Ascending aorta (tissue), 2 donors: Measurements from ENCODE around the gene BAIAP2L1. TPM values are rescaled to one million over a fixed set of nuclear protein-coding genes. Genes with fewer than 3 reads are reported as not detected.

ENCODE experiments used
- DNase-seq, 2 donors: peaks; one replicate each; pipeline ENCODE4 v3.0.0-alpha.2; 2019; ENCODE audit warnings: low spot score in 2 of 2
- H3K27ac ChIP-seq, 2 donors: fragments of 200-600 bp; sonication (generic); one replicate each; pipeline ENCODE4 v1.5.1; 2016 to 2017; ENCODE audit warnings: mild to moderate bottlenecking in 1 of 2
- H3K27me3 ChIP-seq: fragments of 200-600 bp; sonication (generic); one replicate; pipeline ENCODE4 v1.5.1; 2017
- H3K36me3 ChIP-seq, 2 donors: fragments of 200-600 bp; sonication (generic); one replicate each; pipeline ENCODE4 v1.5.1; 2016
- H3K4me1 ChIP-seq, 2 donors: fragments of 200-600 bp; sonication (generic); one replicate each; pipeline ENCODE4 v1.5.1; 2016 to 2017; ENCODE audit warnings: mild to moderate bottlenecking in 1 of 2
- H3K4me3 ChIP-seq, 2 donors: fragments of 200-600 bp; sonication (generic); one replicate each; pipeline ENCODE4 v1.5.1; 2016 to 2017; ENCODE audit warnings: mild to moderate bottlenecking in 1 of 2
- H3K9me3 ChIP-seq, 2 donors: fragments of 200-600 bp; sonication (generic); one replicate each; pipeline ENCODE4 v1.5.1; 2016
- intact Hi-C: fragments of 100-400 bp; cut with DNase I; formaldehyde crosslinking; loops from one replicate; pipeline ENCODE4 v1.15.1; 2023
- total RNA-seq: library from RNA; depleted of rRNA; stranded (reverse); fragments of >200 nt; gene quantifications from one replicate; pipeline ENCODE4 v1.1.0, GENCODE V29; 2016
- TF ChIP-seq, protein P1 (sequence below), 3 experiments: fragments of 200-600 bp in 2 of 3; fragments of 450-650 bp in 1 of 3; sonication (generic) in 2 of 3; IDR thresholded peaks; one replicate each; pipeline ENCODE4 v1.5.1; 2016 to 2019; ENCODE audit warnings: antibody characterized with exemption in 3 of 3, mild to moderate bottlenecking in 1 of 3, moderate library complexity in 1 of 3

BAIAP2L1 gene
- total RNA-seq, 1 donor from 2014 or later = 2.8 TPM

DNA sequence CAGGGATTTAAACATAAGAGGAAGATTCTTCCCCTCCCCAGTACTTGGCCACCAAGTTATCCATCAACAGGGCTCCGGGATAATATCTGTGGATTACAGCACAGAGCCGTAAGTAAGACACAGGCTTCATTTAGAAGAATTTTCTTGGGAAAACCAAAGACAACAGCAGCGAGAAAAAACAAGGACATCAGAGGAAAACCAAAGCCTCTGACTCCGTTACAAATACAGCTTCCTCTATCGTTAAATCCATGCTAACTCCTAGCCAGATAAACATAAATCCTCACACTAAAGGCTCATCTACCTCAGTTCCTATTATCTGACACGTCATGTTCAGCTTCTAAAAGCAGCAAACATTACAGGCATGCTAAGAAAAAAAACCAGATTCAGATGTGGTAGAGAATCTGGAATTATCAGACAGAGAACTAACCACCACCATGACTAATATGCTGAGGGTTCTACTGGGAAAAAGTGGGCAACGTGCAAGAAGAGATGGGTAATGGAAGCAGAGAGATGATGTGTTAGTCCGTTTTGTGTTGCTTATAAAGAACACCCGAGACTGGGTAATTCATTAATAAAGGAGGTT lies 71.0 kb downstream of the BAIAP2L1 start:
- Histone ChIP-seq H3K36me3 (no peaks in the 10 kb centered on the region), H3K4me3 (no peak overlapping the region), H3K27ac (no peak overlapping the region), H3K4me1 (no peaks in the 10 kb centered on the region), H3K27me3 (no peaks in the 10 kb centered on the region), H3K9me3 (peaks cover 0 to 8% of the 10 kb centered on the region in 2 donors)
- no peak for DNase-seq
- intact Hi-C loops = no loop called here
- TF ChIP-seq, protein P1, sequence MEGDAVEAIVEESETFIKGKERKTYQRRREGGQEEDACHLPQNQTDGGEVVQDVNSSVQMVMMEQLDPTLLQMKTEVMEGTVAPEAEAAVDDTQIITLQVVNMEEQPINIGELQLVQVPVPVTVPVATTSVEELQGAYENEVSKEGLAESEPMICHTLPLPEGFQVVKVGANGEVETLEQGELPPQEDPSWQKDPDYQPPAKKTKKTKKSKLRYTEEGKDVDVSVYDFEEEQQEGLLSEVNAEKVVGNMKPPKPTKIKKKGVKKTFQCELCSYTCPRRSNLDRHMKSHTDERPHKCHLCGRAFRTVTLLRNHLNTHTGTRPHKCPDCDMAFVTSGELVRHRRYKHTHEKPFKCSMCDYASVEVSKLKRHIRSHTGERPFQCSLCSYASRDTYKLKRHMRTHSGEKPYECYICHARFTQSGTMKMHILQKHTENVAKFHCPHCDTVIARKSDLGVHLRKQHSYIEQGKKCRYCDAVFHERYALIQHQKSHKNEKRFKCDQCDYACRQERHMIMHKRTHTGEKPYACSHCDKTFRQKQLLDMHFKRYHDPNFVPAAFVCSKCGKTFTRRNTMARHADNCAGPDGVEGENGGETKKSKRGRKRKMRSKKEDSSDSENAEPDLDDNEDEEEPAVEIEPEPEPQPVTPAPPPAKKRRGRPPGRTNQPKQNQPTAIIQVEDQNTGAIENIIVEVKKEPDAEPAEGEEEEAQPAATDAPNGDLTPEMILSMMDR (IDR thresholded peaks at IDR 0.05) = no peak

DNA sequence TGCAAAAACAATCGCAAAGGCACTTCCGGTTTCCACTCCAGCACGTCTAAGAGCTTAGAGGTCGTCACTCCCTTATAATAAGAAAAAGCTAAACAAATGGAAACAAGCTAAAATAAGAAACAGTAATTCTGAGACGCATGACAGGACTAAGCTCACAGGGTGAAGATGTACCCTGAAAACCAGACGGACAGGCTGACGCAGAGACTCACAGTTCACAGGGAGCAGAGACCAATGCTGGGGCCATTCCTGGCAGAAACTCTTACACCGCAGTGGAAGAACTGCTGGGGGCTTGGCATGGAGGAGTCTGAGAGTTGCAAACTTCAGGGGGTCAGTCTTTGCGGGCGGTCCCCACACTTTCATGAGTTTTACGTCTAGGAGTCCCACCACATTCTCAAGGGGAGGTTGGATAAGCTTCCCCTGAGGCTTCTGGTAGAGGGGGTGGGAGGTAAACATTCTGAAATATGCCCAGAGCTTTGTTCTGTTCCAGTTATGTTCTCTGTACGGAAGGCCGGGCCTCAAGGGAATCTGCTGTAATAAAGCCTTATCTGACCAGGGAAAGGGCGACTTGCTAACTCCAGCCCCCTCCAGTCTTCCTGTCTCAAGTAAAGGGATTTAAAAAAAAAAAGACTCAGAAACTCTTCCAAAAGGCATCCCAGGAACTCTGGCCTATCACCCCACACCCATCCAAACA lies 71.6 kb downstream of the BAIAP2L1 start:
- H3K27ac ChIP-seq = no peak overlapping the region
- TF ChIP-seq, protein P1 (IDR thresholded peaks at IDR 0.05) = no peak
- no peak overlapping the region for H3K4me3 ChIP-seq
- intact Hi-C loops = no loop called here
- no peak for DNase-seq
- no peaks in the 10 kb centered on the region for H3K36me3 ChIP-seq
- H3K9me3 ChIP-seq = peaks cover 0 to 12% of the 10 kb centered on the region in 2 donors
- H3K4me1 ChIP-seq = no peaks in the 10 kb centered on the region
- H3K27me3 ChIP-seq = no peaks in the 10 kb centered on the region

DNA sequence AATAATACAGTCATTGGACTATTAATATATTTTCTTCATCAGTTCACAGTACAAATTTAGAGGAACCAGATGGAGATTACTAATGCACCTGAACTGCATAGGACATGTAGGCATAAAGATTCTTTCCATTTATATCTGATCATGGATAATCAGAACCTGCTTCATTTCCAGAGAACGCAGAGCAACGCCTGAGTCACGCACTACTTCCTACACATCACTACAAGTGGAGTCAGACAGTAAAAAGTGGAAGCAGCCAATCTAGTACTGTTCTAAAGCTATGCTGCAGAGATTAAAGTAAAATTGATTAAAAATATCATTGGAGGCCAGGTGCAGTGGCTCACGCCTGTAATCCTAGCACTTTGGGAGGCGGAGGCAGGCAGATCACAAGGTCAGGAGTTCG lies 76.1 kb downstream of the BAIAP2L1 start:
- Histone ChIP-seq H3K4me3 (no peak overlapping the region), H3K36me3 (peaks cover 0 to 4% of the 10 kb centered on the region in 2 donors), H3K9me3 (peaks cover 0 to 9% of the 10 kb centered on the region in 2 donors), H3K27me3 (no peaks in the 10 kb centered on the region), H3K4me1 (no peaks in the 10 kb centered on the region), H3K27ac (no peak overlapping the region)
- no peak for DNase-seq
- TF ChIP-seq, protein P1 (IDR thresholded peaks at IDR 0.05) = no peak
- intact Hi-C loops = no loop called here

DNA sequence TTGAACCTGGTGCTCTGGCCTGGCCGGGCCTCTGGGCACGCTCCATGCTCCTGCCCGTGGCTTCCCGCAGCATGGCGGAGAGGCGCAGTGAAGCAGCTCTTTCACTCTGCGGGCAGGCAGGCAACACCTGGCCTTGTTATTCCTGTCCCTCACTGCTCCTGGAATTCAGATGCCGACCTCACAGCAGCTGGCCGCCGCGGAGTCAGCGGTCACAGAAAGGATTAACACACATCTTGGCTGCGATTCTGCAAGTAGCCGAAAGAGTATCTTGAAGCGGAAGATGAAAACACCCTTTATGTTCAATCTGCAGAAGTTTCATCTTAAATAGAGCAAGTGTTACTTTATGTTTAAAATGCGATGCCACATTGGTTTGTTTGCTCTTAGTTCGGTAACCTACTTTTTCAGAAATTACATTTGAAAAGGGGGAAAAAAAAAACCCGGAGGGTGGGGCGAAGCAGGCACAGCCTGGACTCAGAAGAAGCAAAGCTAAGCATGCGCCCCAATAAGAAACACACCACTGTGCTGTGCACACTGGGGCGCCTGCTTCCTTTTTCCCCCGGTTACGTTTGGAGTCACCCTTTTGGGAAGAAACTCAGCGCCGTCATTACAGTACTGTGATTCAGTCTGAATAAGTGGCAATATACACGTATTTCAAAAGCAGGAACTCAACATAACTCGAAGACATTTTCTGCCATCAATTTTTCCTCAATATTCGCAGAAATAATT lies 77.1 kb downstream of the BAIAP2L1 start:
- Histone ChIP-seq H3K4me3 (no peak overlapping the region), H3K27me3 (no peaks in the 10 kb centered on the region), H3K9me3 (peaks cover 0 to 9% of the 10 kb centered on the region in 2 donors), H3K27ac (no peak overlapping the region), H3K4me1 (no peaks in the 10 kb centered on the region), H3K36me3 (peaks cover 0 to 4% of the 10 kb centered on the region in 2 donors)
- intact Hi-C loops = no loop called here
- no peak for DNase-seq
- TF ChIP-seq, protein P1 (IDR thresholded peaks at IDR 0.05) = no peak

DNA sequence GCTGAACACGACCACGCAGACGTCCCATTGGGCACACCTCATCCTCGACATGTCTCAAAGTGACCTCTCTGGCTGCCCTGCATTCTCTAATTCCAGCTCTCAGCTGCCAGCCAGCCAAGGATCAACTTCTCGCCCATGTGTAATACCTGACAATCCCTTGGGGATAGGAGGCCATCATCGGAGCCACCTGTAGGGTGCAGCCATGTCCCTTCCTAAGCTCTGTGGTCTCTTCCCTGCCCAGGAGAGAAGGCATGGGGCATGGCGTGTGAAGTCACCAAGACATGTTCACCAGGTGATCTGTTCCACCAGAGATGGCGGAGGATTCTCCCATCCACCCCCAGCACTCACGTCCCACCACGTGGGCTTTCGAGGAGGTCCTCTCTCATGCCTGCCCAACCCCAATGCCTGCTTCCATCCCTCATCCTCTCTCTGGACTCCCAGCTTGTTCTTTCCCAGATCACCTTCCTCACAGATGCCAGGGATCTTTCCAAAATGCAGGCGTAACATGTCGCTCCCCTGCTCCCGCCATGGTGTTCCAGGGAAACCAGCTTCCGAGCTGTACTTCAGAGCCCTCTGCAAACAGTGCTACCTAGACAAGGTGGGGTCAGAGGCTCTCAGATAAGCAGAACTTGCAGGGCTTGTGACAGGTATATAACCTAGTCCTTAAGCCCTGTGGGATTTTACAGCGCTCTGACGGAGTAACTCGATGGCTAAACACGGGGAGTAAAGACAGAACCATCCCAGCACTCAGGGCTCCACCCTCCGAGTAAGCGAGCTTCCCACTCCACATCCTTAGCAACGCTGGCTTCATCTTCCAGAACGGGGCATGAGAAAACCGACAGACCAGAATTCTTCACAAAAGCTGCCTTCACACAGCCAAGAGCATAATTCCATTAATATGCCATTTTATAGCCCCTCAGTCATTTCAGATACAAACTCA lies 78.3 kb downstream of the BAIAP2L1 start:
- H3K27ac ChIP-seq = no peak overlapping the region
- TF ChIP-seq, protein P1 (IDR thresholded peaks at IDR 0.05) = no peak
- intact Hi-C loops = no loop called here
- DNase-seq = no peak
- H3K4me3 ChIP-seq = no peak overlapping the region
- H3K9me3 ChIP-seq = peaks cover 0 to 9% of the 10 kb centered on the region in 2 donors
- H3K4me1 ChIP-seq = no peaks in the 10 kb centered on the region
- H3K36me3 ChIP-seq = peaks cover 0 to 4% of the 10 kb centered on the region in 2 donors
- no peaks in the 10 kb centered on the region for H3K27me3 ChIP-seq
